KMS-11 (cell line): ENCODE data around the gene NDUFS6.

Experiments used
- H2AFZ ChIP-seq: fragments of 200-600 bp; sonication (generic); 2 replicates; pipeline ENCODE4 v1.6.1; 2016; ENCODE audit warnings: antibody characterized with exemption, mixed run types, low read depth
- H3K27ac ChIP-seq: fragments of 200-600 bp; sonication (generic); 2 replicates; pipeline ENCODE4 v1.6.1; 2016; ENCODE audit warnings: mild to moderate bottlenecking, mixed run types
- H3K27me3 ChIP-seq: fragments of 200-600 bp; sonication (generic); 2 replicates; pipeline ENCODE4 v1.6.1; 2017; ENCODE audit warnings: mild to moderate bottlenecking, low read depth, mixed run types, moderate library complexity; ENCODE audit not compliant: insufficient read depth
- H3K36me3 ChIP-seq: fragments of 200-600 bp; sonication (generic); 2 replicates; pipeline ENCODE4 v1.6.1; 2017; ENCODE audit warnings: mild to moderate bottlenecking, mixed run types; ENCODE audit not compliant: insufficient read depth
- H3K4me1 ChIP-seq: fragments of 200-600 bp; sonication (generic); 2 replicates; pipeline ENCODE4 v1.6.1; 2016; ENCODE audit warnings: mild to moderate bottlenecking, low read depth, mixed run types; ENCODE audit not compliant: poor library complexity, severe bottlenecking
- H3K4me2 ChIP-seq: fragments of 200-600 bp; sonication (generic); 2 replicates; pipeline ENCODE4 v1.7.0; 2016; ENCODE audit warnings: mild to moderate bottlenecking, mixed run types
- H3K4me3 ChIP-seq: fragments of 200-600 bp; sonication (generic); IDR thresholded peaks from 2 replicates; pipeline ENCODE4 v1.6.1; 2017; ENCODE audit warnings: low read depth, low read length, mixed read lengths; ENCODE audit not compliant: insufficient read depth
- H3K79me2 ChIP-seq: fragments of 200-600 bp; sonication (generic); 2 replicates; pipeline ENCODE4 v1.6.1; 2016; ENCODE audit warnings: low read depth, mixed run types; ENCODE audit not compliant: insufficient read depth
- H3K9ac ChIP-seq: fragments of 200-600 bp; sonication (generic); 2 replicates; pipeline ENCODE4 v1.6.1; 2016; ENCODE audit warnings: mild to moderate bottlenecking, mixed run types
- H4K20me1 ChIP-seq: fragments of 200-600 bp; sonication (generic); 2 replicates; pipeline ENCODE4 v1.6.1; 2016; ENCODE audit warnings: mild to moderate bottlenecking, mixed run types; ENCODE audit not compliant: insufficient read depth
- CTCF ChIP-seq: fragments of 200-600 bp; sonication (generic); conservative IDR thresholded peaks from 2 replicates; pipeline ENCODE4 v1.6.1; 2017; ENCODE audit warnings: low read depth, mild to moderate bottlenecking, antibody characterized with exemption, low read length, moderate library complexity, mixed read lengths

Gene NDUFS6

GRCh38 chr5:1783216-1783554, 18.0 kb upstream of the NDUFS6 start:
- H3K4me3 ChIP-seq, result no peak overlapping the region
- H3K27ac ChIP-seq, result no peak overlapping the region

DNA sequence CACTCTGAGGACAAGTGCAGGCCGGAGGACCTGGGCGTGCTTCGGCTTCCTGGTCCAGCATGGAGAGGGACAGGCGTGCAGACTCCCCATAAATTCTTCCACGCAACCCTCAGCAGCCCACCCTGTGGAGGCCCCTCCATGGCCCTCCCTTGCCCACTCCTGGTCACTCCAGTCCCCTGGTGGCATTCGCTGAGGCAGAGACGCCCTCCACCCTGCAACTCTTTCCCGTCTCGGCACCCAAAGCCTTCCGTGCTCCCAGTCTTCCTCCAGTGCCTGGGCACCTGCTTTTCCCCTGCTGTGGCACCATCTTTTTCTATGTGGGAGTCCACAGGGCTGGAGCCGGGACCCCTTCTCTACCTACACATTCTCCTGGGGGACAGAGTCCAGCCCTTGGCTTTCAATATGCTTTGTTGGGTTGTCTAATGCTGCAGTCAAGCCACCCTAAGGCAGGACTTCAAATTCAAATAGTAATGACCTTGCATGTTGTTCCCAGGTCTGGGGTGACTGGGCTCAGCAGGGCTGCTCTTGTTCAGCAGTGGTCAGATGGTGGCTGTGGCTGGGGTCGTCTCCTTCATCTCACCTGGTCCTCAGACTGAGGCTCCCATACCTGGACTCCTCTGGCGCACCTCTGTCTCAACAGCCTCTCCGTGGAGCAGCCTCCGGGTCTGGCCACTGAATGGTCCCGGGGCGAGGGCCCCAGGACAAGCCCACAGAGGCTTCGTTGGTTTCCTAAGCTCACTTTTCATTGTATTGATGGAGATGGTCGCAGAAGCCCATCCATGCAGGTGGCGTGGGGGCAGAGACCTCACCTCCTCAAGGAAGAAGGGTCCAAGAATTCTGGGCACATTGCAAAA, 16.8 kb upstream of the NDUFS6 start:
- TF ChIP-seq CTCF, result no peak
- H3K4me2 ChIP-seq, result no peak overlapping the region
- H3K27ac ChIP-seq, result no peak overlapping the region
- no peak overlapping the region for H3K9ac ChIP-seq
- H3K36me3 ChIP-seq, result no peaks in the 10 kb centered on the region
- H4K20me1 ChIP-seq, result no peaks in the 10 kb centered on the region
- no peaks in the 10 kb centered on the region for H3K79me2 ChIP-seq
- no peaks in the 10 kb centered on the region for H3K27me3 ChIP-seq
- H2AFZ ChIP-seq, result no peak overlapping the region
- peaks cover 5% of the 10 kb centered on the region for H3K4me1 ChIP-seq
- H3K4me3 ChIP-seq, result no peak overlapping the region

More at GRCh38 chr5:1783216-1783554, 18.0 kb upstream of the NDUFS6 start:
- Histone ChIP-seq H3K36me3 (no peaks in the 10 kb centered on the region), H2AFZ (no peak overlapping the region), H3K27me3 (no peaks in the 10 kb centered on the region), H3K9ac (no peak overlapping the region), H3K4me1 (no peaks in the 10 kb centered on the region), H4K20me1 (no peaks in the 10 kb centered on the region), H3K79me2 (no peaks in the 10 kb centered on the region), H3K4me2 (no peak overlapping the region)
- no peak for TF ChIP-seq CTCF

DNA sequence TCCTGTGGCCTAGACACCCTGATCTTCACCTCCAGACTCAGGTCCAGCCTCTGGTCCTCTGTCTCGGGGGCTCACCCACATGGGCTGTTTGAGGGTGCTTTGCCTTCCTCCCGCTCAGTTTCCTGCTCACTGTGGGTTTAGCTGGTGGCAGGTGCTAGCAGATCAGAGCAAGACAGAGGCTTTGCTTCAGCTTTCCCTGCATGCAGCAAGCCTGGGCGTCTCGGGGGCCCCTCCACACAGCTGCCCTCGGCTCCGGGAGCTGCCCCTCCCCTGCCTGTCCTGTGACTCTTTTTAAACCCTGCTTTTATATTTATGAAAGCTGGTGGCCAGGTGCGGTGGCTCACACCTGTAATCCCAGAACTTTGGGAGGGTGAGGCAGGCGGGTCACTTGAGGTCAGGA, 16.1 kb upstream of the NDUFS6 start:
- peaks cover 11% of the 10 kb centered on the region for H3K4me1 ChIP-seq
- no peak overlapping the region for H3K4me3 ChIP-seq
- no peaks in the 10 kb centered on the region for H3K79me2 ChIP-seq
- H3K9ac ChIP-seq, result no peak overlapping the region
- no peaks in the 10 kb centered on the region for H4K20me1 ChIP-seq
- TF ChIP-seq CTCF, result no peak
- no peak overlapping the region for H3K27ac ChIP-seq
- H3K4me2 ChIP-seq, result no peak overlapping the region
- H2AFZ ChIP-seq, result no peak overlapping the region
- H3K36me3 ChIP-seq, result no peaks in the 10 kb centered on the region
- no peaks in the 10 kb centered on the region for H3K27me3 ChIP-seq

- Histone ChIP-seq H3K4me2 (no peak overlapping the region), H3K4me3 (no peak overlapping the region), H3K36me3 (no peaks in the 10 kb centered on the region), H3K27ac (no peak overlapping the region), H3K79me2 (no peaks in the 10 kb centered on the region), H3K4me1 (peaks cover 20% of the 10 kb centered on the region), H2AFZ (no peak overlapping the region), H4K20me1 (no peaks in the 10 kb centered on the region), H3K9ac (no peak overlapping the region), H3K27me3 (no peaks in the 10 kb centered on the region)
- TF ChIP-seq CTCF, result no peak
These were observed 15.2 kb upstream of the NDUFS6 start for GRCh38 chr5:1785984-1786383.
